ENCODE data around the gene KIAA0232.
A peak's percentile ranks its signal among the peaks of the same experiment; 100 is the strongest.

GRCh38 chr4:6781113-6781512, 1.4 kb upstream of the KIAA0232 start:
- TF ChIP-seq CTCF (IDR thresholded peaks at IDR 0.05) (no peak), POLR2A (IDR thresholded peaks at IDR 0.05; ENCODE audit: low read depth) (no peak), POLR2AphosphoS5 (IDR thresholded peaks at IDR 0.05) (peak in 1 of 2 donors; percentile 40), EP300 (IDR thresholded peaks at IDR 0.05) (no peak)

Measured in esophagus muscularis mucosa (tissue), 4 donors.